GM12878 (cell line): ENCODE results near the gene DCTN1. TPM values are rescaled to one million over a fixed set of nuclear protein-coding genes. Genes with fewer than 3 reads are reported as not detected.

Source experiments
- ATAC-seq: fragments of 200-7000 bp; cut with Tn5 transposase; 3 replicates; pipeline ENCODE4 v1.9.1; 2020; ENCODE audit warnings: mild to moderate bottlenecking, moderate library complexity
- BruUV-seq: library from RNA; stranded (reverse); fragments of 400-500 nt; replicated peaks from 2 replicates; lab custom pipeline; 2021; lab: Mats Ljungman, UMichigan
- CTCF ChIA-PET: fragments of 300-600 bp; sonication (Branson Sonifier 250); formaldehyde crosslinking; extraction: SDS; loops from one replicate; lab custom pipeline; 2021; ENCODE audit warnings: inconsistent platforms; lab: Yijun Ruan, JAX
- POLR2A ChIA-PET: fragments of 350-600 bp; formaldehyde crosslinking; extraction: SDS; loops from one replicate; lab custom pipeline; 2021; ENCODE audit warnings: inconsistent platforms; lab: Charles Lee
- RAD21 ChIA-PET: fragments of 300-600 bp; sonication (Branson Sonifier 250); formaldehyde crosslinking; loops from one replicate; lab custom pipeline; 2023; ENCODE audit warnings: antibody characterized with exemption; ENCODE audit not compliant: unreplicated experiment; lab: Charles Lee
- SMC1A ChIA-PET: fragments of 300-600 bp; sonication (Branson Sonifier 250); formaldehyde crosslinking; loops from one replicate; lab custom pipeline; 2023; ENCODE audit not compliant: unreplicated experiment, uncharacterized antibody; lab: Charles Lee
- DNase-seq: peaks from one replicate; pipeline ENCODE4 v3.0.0-alpha.2; 2011; ENCODE audit warnings: low read depth, low spot score
- FAIRE-seq: peaks from 3 replicates; lab custom pipeline; 2011; peaks lifted over from hg19 to GRCh38; lab: Jason Lieb, UNC
- H2AFZ ChIP-seq: 2 replicates; pipeline ENCODE4 v1.6.0; 2011; ENCODE audit warnings: low read depth, low read length, control low read depth; ENCODE audit not compliant: control insufficient read depth
- H3K27ac ChIP-seq: 2 replicates; pipeline ENCODE4 v1.5.1; 2011; ENCODE audit warnings: control low read depth; ENCODE audit not compliant: control insufficient read depth, insufficient read depth
- H3K27me3 ChIP-seq, 2 experiments: replicated peaks in 1 of 2; 2 replicates each; pipeline versions ENCODE4 v1.6.0 to v1.6.1; 2011; ENCODE audit warnings: low read length in 1 of 2; ENCODE audit not compliant: control insufficient read depth in 2 of 2, insufficient read depth in 2 of 2
- H3K36me3 ChIP-seq, 2 experiments: 2 replicates each; pipeline ENCODE4 v1.5.1; 2011; ENCODE audit warnings: low read length in 1 of 2; ENCODE audit not compliant: control insufficient read depth in 2 of 2, insufficient read depth in 2 of 2
- H3K4me1 ChIP-seq: 2 replicates; pipeline ENCODE4 v1.6.1; 2011; ENCODE audit warnings: mild to moderate bottlenecking, low read length, moderate library complexity, mixed read lengths; ENCODE audit not compliant: control insufficient read depth, insufficient read depth
- H3K4me2 ChIP-seq: 2 replicates; pipeline ENCODE4 v1.6.0; 2011; ENCODE audit warnings: control low read depth; ENCODE audit not compliant: control insufficient read depth, insufficient read depth
- H3K4me3 ChIP-seq: fragments of 200-600 bp; sonication (generic); 2 replicates; pipeline ENCODE4 v1.5.1; 2016
- H3K79me2 ChIP-seq: 2 replicates; pipeline ENCODE4 v1.6.0; 2011; ENCODE audit warnings: low read length; ENCODE audit not compliant: control insufficient read depth, insufficient read depth
- H3K9ac ChIP-seq: 2 replicates; pipeline ENCODE4 v1.8.0; 2011; ENCODE audit warnings: low read length, control low read depth, mixed read lengths; ENCODE audit not compliant: control insufficient read depth, insufficient read depth
- H3K9me3 ChIP-seq: replicated peaks from 3 replicates; pipeline ENCODE4 v1.5.1; 2011; ENCODE audit warnings: mild to moderate bottlenecking, low read length; ENCODE audit not compliant: control insufficient read depth, insufficient read depth
- H4K20me1 ChIP-seq: 2 replicates; pipeline ENCODE4 v1.6.0; 2011; ENCODE audit not compliant: control insufficient read depth, insufficient read depth
- CEBPB ChIP-seq, 2 experiments: fragments of 150-350 bp in 1 of 2; IDR thresholded peaks; 2 replicates each; pipeline ENCODE4 v1.6.1; 2012 to 2014; ENCODE audit warnings: low read depth in 2 of 2, low read length in 2 of 2, borderline replicate concordance in 1 of 2, inconsistent platforms in 1 of 2
- CHD1 ChIP-seq: IDR thresholded peaks from 2 replicates; pipeline ENCODE4 v1.6.1; 2012; ENCODE audit warnings: low read depth, low read length, improper control_type of control experiment
- FOXM1 ChIP-seq: IDR thresholded peaks from 2 replicates; pipeline ENCODE4 v1.6.1; 2012; ENCODE audit warnings: low read depth, mild to moderate bottlenecking, inconsistent platforms, low read length, moderate library complexity
- IKZF1 ChIP-seq: fragments of 450-650 bp; conservative IDR thresholded peaks from 2 replicates; pipeline ENCODE4 v1.6.1; 2017; ENCODE audit warnings: antibody characterized with exemption, mild to moderate bottlenecking
- KAT2A ChIP-seq: conservative IDR thresholded peaks from 2 replicates; pipeline ENCODE4 v1.6.1; 2011; ENCODE audit warnings: low read depth, low read length; ENCODE audit not compliant: control insufficient read depth
- NFYA ChIP-seq: IDR thresholded peaks from 2 replicates; pipeline ENCODE4 v1.6.1; 2011; ENCODE audit warnings: low read depth, mild to moderate bottlenecking, low read length, improper control_type of control experiment, borderline replicate concordance
- NKRF ChIP-seq: fragments of 450-650 bp; conservative IDR thresholded peaks from 2 replicates; pipeline ENCODE4 v1.6.1; 2017; ENCODE audit warnings: mild to moderate bottlenecking, moderate library complexity
- WGBS: methylation state at CpG from one replicate; pipeline ENCODE4 v1.1.6; 2016; ENCODE audit warnings: low lambda C conversion rate; ENCODE audit not compliant: insufficient replicate concordance, insufficient coverage; ENCODE audit errors: missing lambda C conversion rate; 5-methylcytosine and 5-hydroxymethylcytosine counted together
- in situ Hi-C: fragments of 300-500 bp; cut with MboI; formaldehyde crosslinking; loops from 9 replicates; pipeline ENCODE4 v1.14.3; 2018; ENCODE audit warnings: mixed read lengths
- intact Hi-C: fragments of 100-400 bp; cut with micrococcal nuclease; formaldehyde crosslinking; loops from one replicate; pipeline ENCODE4 v1.14.2; 2022; ENCODE audit not compliant: unreplicated experiment
- polyA plus RNA-seq, 11 experiments: library from polyadenylated mRNA; depleted of rRNA in 4 of 11; unstranded in 6 of 11; stranded (reverse) in 5 of 11; fragments of >200 nt; fragmentation: Nextera tagmentation in 4 of 11; fragmentation: Illumina TruSeq in 1 of 11; extraction: Ambion mirVana in 4 of 11; extraction: Trizol in 1 of 11; gene quantifications; 1 replicate in 1 of 11; 2 replicates in 10 of 11; pipeline versions ENCODE4 v1.2.1 to v1.2.3, GENCODE V29; 2011 to 2016; ENCODE audit warnings: inconsistent platforms in 2 of 11, missing spikeins in 2 of 11, low read depth in 1 of 11
- total RNA-seq, 4 experiments: library from RNA; depleted of rRNA in 3 of 4; stranded (reverse); fragments of >200 nt in 3 of 4; fragmentation: Illumina TruSeq in 1 of 4; extraction: Trizol in 1 of 4; gene quantifications; 2 replicates each; pipeline versions ENCODE4 v1.2.1 to v1.2.3, GENCODE V29; 2013 to 2021

The DCTN1 gene
- total and polyA plus RNA-seq, 10 of the 15 experiments (the other 5 are each of a cell fraction or from before 2014, with no cell fraction given), result 44.1 to 116 (median 64.8) TPM

GRCh38 chr2:74364533-74365505, 15.3 kb downstream of the DCTN1 start:
- 98% methylated on average over 8 of the region's 8 CpGs for WGBS

GRCh38 chr2:74361327-74361726, 18.8 kb downstream of the DCTN1 start:
- WGBS, result 87% methylated on average over 10 of the region's 11 CpGs
- H3K4me3 ChIP-seq, result no peak overlapping the region
- intact Hi-C loops, result no loop called here
- ChIA-PET POLR2A (no interaction called here), RAD21 (interaction anchor here (0.5 kb wide), 1 partner anchor 50 kb away, joined by 3 read pairs; no protein-coding TSS in a partner anchor), CTCF (interaction anchor here (3.8 kb wide), 1 partner anchor 26 kb away, joined by 17 read pairs; no protein-coding TSS in a partner anchor), SMC1A (no interaction called here)
- H3K36me3 ChIP-seq, result peaks cover 25% of the 10 kb centered on the region in 2 experiments; a peak in 3 of 4 replicates
- no peak for TF ChIP-seq NKRF
- TF ChIP-seq IKZF1, result no peak
- no peak for TF ChIP-seq NFYA
- no peak for TF ChIP-seq CEBPB (IDR thresholded peaks at IDR 0.05; ENCODE audit: borderline replicate concordance in 1 of 2, low read depth in 2 of 2, low read length in 2 of 2)
- TF ChIP-seq KAT2A, result no peak
- in situ Hi-C loops, result no loop called here
- H2AFZ ChIP-seq, result no peak overlapping the region
- H3K27me3 ChIP-seq, result no peaks in the 10 kb centered on the region
- no peak overlapping the region for H3K27ac ChIP-seq
- DNase-seq (no peak), FAIRE-seq (no peak), ATAC-seq (no peak)
- H3K4me2 ChIP-seq, result no peak overlapping the region
- BruUV-seq, result TSS peak; percentile 23
- H3K4me1 ChIP-seq, result no peaks in the 10 kb centered on the region
- H3K79me2 ChIP-seq, result no peaks in the 10 kb centered on the region
- no peaks in the 10 kb centered on the region for H4K20me1 ChIP-seq
- no peak overlapping the region for H3K9ac ChIP-seq
- H3K9me3 ChIP-seq, result no peaks in the 10 kb centered on the region

More at GRCh38 chr2:74364533-74365505, 15.3 kb downstream of the DCTN1 start:
- H3K79me2 ChIP-seq, result no peaks in the 10 kb centered on the region
- H3K9me3 ChIP-seq, result no peaks in the 10 kb centered on the region
- ChIA-PET CTCF (no interaction called here), SMC1A (no interaction called here), RAD21 (no interaction called here), POLR2A (no interaction called here)
- H3K36me3 ChIP-seq, result peaks cover 34 to 44% of the 10 kb centered on the region in 2 experiments; a peak in 3 of 4 replicates
- no peak overlapping the region for H3K9ac ChIP-seq
- no peak for ATAC-seq
- H3K27ac ChIP-seq, result no peak overlapping the region
- no TSS peak for BruUV-seq
- no peak for TF ChIP-seq FOXM1
- TF ChIP-seq CHD1, result no peak
- H3K4me2 ChIP-seq, result no peak overlapping the region
- no peak for FAIRE-seq
- no peaks in the 10 kb centered on the region for H3K27me3 ChIP-seq
- H3K4me3 ChIP-seq, result no peak overlapping the region
- H2AFZ ChIP-seq, result no peak overlapping the region
- intact Hi-C loops (no loop called here), in situ Hi-C loops (no loop called here)
- no peak for DNase-seq
- no peaks in the 10 kb centered on the region for H4K20me1 ChIP-seq
- no peaks in the 10 kb centered on the region for H3K4me1 ChIP-seq
